ENCODE results near the gene HIP1R.

DNA sequence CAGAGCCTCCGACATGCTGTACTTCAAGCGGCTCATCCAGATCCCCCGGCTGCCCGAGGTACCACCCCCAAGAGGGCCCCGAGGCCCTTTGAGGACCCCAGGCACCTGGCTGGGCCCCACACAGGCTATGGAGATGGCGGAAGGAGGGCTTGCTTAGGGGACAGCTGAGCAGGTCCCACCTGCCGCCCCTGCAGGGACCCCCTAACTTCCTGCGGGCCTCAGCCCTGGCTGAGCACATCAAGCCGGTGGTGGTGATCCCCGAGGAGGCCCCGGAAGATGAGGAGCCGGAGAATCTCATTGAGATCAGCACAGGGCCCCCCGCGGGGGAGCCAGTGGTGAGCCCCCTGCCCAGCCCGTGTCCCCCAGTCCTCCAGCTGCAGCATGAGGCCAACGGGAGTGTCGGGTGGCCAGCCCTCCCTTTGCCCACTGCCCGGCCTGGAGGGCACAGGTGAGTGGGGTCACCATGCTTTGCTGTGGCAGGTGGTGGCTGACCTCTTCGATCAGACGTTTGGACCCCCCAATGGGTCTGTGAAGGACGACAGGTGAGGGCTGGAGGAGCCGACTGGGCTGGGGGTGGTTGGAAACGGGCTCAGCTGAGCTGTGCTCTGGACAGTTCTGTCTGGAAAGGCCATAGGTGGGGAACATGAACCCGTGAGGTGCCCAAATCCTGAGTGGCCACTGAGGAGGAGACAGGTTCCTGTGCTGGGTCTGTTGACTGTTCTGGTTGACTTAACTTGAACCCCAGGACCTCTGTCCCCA lies 20.0 kb downstream of the HIP1R start:
- no peak for TF ChIP-seq CTCF (IDR thresholded peaks at IDR 0.05)
- no peak for TF ChIP-seq ZFX (IDR thresholded peaks at IDR 0.05; ENCODE audit: borderline replicate concordance)
